D721Med (cell line): ENCODE results near the gene RANBP1.

Source experiments
- DNase-seq: peaks from one replicate; pipeline ENCODE4 v3.0.0; 2011; ENCODE audit warnings: low spot score; ENCODE audit not compliant: insufficient read length
- FAIRE-seq: peaks from 2 replicates; lab custom pipeline; 2011; peaks lifted over from hg19 to GRCh38; lab: Jason Lieb, UNC
- TF ChIP-seq, protein P1 (sequence below): IDR thresholded peaks from 2 replicates; pipeline ENCODE4 v1.5.1; 2012; ENCODE audit warnings: mild to moderate bottlenecking, control low read depth; ENCODE audit not compliant: insufficient read depth; ENCODE audit errors: missing control alignments

Gene RANBP1

DNA sequence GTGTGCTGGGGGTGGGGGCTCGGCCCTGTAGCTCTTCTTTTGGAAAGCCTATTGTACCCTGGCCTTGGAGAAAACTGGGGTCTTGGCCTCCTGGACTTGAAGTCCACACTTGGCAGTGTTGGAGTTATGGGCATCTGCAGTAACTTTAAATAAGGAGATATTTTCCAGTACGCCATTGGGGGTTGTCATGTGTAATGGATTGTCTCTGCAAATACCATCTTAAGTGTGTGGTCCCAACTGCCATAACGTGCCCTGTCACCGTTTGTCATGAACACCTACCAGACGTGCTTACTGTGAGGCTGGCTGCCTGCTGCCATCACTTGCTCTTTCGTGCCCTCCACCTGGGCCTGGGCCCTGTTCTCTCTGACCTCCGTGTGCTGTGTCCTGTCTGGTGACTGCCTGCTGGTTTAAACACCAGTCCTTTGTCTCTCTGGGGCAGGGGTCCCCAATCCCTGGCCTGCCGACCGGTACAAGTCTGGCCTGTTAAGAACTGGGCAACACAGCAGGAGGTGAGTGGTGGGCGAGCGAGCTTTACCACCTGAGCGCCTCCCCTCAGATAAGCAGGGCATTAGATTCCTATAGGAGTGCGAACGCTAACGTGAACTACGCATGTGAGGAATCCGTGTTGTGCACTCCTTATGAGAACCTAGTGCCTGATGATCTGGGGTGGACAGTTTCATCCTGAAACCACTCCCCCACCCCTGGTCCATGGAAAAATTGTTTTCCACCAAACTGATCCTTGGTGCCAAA is 12.1 kb downstream of the RANBP1 start:
- DNase-seq (no peak), FAIRE-seq (no peak)
- TF ChIP-seq, protein P1, sequence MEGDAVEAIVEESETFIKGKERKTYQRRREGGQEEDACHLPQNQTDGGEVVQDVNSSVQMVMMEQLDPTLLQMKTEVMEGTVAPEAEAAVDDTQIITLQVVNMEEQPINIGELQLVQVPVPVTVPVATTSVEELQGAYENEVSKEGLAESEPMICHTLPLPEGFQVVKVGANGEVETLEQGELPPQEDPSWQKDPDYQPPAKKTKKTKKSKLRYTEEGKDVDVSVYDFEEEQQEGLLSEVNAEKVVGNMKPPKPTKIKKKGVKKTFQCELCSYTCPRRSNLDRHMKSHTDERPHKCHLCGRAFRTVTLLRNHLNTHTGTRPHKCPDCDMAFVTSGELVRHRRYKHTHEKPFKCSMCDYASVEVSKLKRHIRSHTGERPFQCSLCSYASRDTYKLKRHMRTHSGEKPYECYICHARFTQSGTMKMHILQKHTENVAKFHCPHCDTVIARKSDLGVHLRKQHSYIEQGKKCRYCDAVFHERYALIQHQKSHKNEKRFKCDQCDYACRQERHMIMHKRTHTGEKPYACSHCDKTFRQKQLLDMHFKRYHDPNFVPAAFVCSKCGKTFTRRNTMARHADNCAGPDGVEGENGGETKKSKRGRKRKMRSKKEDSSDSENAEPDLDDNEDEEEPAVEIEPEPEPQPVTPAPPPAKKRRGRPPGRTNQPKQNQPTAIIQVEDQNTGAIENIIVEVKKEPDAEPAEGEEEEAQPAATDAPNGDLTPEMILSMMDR = no peak

DNA sequence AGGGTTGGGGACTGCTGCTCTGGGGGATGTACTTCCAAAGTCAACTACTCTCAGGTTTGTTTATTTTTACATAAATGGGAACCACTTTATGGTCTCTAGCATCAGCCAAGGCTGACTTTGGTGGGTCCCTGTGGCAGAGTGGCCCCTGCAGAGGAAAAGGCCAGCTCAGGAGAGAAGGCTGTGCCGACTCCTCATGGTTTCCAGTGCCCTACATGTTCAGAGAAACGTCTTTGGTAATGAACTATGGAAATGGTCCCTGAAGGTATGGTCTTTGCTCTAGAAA is 12.7 kb downstream of the RANBP1 start:
- TF ChIP-seq, protein P1 = no peak
- DNase-seq (no peak), FAIRE-seq (no peak)

DNA sequence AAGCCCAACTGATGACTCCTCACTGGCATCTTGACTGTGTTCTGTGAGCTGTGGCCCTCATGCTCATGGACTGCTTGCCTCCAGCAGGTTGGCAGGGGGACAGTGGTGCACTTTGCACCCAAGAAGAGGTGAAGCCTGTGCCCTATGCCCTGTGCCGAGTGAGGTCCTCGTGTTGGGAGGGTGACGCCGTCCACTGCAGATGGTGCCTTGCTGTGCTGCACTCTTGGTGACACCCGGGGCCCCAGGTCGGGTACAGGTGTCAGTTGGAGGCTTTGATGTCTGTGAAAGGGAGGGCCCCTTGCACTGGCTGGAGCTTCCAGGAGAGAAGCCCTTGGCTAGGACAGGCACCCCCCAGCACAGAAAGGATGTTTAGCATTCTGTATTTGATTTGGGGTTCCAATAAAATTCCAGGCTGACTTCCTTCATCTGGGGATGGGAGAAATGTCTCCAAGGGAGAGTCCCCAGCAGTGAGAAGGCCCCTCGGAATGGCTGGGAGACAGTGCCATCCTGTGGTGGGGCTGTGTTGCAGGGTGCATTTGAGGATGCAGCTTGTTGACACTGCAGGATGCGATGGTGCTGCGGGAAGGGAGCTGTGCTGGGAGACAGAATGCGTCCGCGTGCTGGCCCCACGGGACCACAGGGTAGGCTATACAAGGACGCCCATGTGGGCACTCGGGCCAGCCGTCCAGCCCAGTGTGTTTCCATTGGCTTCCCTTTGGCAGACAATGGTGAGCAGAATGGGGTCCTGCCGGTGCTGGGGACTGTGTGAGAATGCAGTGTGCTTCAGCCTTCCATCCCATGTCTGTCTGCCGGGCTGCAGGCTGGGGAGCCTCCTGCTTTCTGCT is 13.2 kb downstream of the RANBP1 start:
- DNase-seq (no peak), FAIRE-seq (no peak)
- TF ChIP-seq, protein P1 = peak; percentile 43

DNA sequence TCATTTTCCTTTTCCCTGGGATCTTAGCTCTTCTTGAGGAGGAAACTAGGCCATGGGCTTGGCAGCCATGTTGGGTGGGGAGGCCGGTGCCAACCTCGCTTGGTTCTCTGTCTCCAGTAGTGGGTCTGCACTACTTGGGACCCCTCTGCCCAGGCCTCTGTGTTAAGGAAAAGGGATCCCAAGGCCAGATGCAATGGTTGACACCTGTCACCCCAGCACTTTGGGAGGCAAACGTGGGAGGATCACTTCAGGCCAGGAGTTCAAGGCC is 13.8 kb downstream of the RANBP1 start:
- DNase-seq = no peak
- no peak for FAIRE-seq
- TF ChIP-seq, protein P1 = no peak

DNA sequence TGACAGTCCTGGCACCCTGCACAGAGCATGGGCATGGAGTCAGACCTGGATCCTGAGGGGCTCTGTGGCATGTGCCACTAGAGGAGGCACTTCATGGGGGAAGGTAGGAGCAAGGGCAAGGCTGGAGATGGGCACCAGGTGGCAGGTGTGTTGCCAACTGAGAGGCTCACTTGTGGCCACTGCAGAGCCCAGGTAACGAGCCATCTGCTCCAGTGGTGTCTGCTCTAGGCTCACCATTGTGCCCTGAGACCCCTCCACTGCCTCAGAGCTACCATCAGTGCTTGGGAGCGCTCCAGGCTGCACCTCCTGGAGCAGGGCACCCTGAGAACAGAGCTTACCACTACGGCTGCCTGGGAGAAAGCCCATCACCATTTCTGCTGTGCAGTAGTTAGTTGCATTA is 14.4 kb downstream of the RANBP1 start:
- DNase-seq (no peak), FAIRE-seq (no peak)
- TF ChIP-seq, protein P1 = no peak

DNA sequence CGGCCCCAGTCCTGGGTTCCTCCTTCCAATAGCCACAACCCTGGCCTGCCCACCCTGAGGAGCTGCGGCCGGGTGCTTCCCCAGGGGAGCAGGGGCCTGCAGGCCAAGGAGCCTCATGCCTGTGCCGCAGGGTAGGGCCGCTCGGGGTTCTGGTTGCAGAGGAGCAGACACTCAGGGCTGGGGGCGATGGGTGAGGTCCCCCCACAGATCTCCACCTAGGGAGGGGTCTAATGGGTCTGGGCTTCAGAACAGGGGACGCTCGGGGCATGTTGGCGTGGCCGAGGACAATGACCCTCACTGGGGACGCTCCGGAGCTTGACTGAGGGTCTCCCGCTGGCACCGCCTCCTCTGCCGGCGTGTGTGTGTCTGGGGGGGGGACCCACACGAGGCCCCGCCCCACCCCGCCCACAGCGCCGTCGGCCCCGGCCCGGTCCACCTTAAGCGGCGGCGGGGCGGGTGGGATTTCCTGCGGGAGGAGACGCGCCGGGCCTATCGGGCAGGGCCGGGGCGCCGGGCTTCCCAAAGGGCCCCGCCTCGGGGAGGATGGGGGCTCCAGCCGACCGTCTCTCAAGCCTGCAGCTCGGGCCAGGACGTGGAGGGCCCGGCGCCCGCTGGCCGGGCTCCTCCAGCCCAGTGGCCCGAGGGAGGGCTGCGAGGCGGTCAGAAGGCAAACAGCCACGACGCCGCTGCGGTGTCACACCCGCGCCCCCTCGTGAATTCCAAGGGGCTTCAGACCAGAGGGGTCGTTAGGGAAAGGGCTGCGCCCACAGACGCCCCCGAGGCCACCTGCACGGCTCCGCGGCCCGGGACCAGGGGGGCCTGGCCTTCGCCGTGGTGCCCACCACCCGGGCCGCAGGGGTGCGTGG is 15.1 kb downstream of the RANBP1 start:
- FAIRE-seq = no peak
- TF ChIP-seq, protein P1 = no peak
- DNase-seq = peak; percentile 71
